Vagina (tissue), 2 donors: ENCODE measurements around the gene KRT6C.

Experiments used
- CTCF ChIP-seq, 3 experiments: fragments of 450-650 bp in 2 of 3; fragments of 200-600 bp in 1 of 3; sonication (generic) in 1 of 3; IDR thresholded peaks; one replicate each; pipeline ENCODE4 v1.5.1; 2017 to 2019; ENCODE audit warnings: antibody characterized with exemption in 3 of 3, mild to moderate bottlenecking in 2 of 3, moderate library complexity in 2 of 3
- POLR2A ChIP-seq, 2 donors: fragments of 450-650 bp; IDR thresholded peaks; one replicate each; pipeline ENCODE4 v1.6.1; 2017; ENCODE audit warnings: antibody characterized with exemption in 2 of 2, mild to moderate bottlenecking in 2 of 2, moderate library complexity in 2 of 2
- POLR2AphosphoS5 ChIP-seq, 2 donors: sonication (generic); formaldehyde crosslinking; IDR thresholded peaks; one replicate each; pipeline ENCODE4 v1.9.0; 2017; ENCODE audit warnings: antibody characterized with exemption in 2 of 2, mild to moderate bottlenecking in 2 of 2, low read depth in 1 of 2; ENCODE audit not compliant: insufficient read depth in 1 of 2

GRCh38 chr12:52458861-52459260 lies 14.7 kb downstream of the KRT6C start:
- TF ChIP-seq CTCF (IDR thresholded peaks at IDR 0.05) (no peak), POLR2A (IDR thresholded peaks at IDR 0.05) (no peak), POLR2AphosphoS5 (IDR thresholded peaks at IDR 0.05; ENCODE audit: insufficient read depth in 1 of 2, low read depth in 1 of 2) (no peak)
